ENCODE measurements around the gene MEIOC.
"Not testable (repeated sequence)": the region's sequence is repeated elsewhere in the genome, so short reads cannot be mapped to it uniquely, and the experiment has no call there.

DNA sequence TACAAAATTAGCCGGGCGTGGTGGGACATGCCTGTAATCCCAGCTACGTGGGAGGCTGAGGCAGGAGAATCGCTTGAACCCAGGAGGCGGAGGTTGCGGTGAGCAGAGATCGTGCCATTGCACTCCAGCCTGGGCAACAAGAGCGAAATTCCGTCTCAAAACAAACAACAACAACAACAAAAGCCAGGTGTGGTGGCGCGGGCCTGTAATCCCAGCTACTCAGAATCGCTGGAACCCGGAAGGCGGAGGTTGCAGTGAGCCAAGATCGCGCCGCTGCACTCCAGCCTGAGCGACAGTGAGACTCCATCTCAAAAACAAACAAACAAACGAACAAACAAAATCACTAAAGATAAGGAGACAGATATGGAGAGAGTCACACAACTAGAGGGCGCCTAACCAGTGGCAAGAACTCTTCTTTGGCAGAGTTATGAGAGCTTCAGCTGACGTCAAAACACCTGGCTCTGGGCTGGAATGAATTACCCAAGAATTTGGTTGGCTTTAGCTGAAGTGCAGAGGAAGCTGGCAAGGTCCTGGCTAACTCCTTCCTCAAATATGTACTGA lies 34.6 kb downstream of the MEIOC start:
- TF ChIP-seq, protein P1, sequence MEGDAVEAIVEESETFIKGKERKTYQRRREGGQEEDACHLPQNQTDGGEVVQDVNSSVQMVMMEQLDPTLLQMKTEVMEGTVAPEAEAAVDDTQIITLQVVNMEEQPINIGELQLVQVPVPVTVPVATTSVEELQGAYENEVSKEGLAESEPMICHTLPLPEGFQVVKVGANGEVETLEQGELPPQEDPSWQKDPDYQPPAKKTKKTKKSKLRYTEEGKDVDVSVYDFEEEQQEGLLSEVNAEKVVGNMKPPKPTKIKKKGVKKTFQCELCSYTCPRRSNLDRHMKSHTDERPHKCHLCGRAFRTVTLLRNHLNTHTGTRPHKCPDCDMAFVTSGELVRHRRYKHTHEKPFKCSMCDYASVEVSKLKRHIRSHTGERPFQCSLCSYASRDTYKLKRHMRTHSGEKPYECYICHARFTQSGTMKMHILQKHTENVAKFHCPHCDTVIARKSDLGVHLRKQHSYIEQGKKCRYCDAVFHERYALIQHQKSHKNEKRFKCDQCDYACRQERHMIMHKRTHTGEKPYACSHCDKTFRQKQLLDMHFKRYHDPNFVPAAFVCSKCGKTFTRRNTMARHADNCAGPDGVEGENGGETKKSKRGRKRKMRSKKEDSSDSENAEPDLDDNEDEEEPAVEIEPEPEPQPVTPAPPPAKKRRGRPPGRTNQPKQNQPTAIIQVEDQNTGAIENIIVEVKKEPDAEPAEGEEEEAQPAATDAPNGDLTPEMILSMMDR (IDR thresholded peaks at IDR 0.05), result peak in 2 of 6 experiments; percentile 4 to 5
- TF ChIP-seq POLR2A (IDR thresholded peaks at IDR 0.05), result not testable (repeated sequence)
